ENCODE measurements around the gene LAMTOR1. TPM values are rescaled to one million over a fixed set of nuclear protein-coding genes. Genes with fewer than 3 reads are reported as not detected.

Gene LAMTOR1
- total RNA-seq, 2 experiments from 2014 or later = 63.4 to 66.5 TPM

GRCh38 chr11:72085621-72086351, 17.3 kb downstream of the LAMTOR1 start:
- no peaks in the 10 kb centered on the region for H3K27me3 Mint-ChIP-seq
- ATAC-seq (no peak), DNase-seq (no peak)
- H3K4me3 Mint-ChIP-seq = no peak overlapping the region
- CTCF ChIA-PET = interaction anchor here (0.9 to 4.7 kb wide), 10 partner anchors 11 to 349 kb away, joined by 3 to 25 read pairs (median 4); partner anchors contain the start of genes ANAPC15 and CLPB
- H3K36me3 Mint-ChIP-seq = peaks cover 2% of the 10 kb centered on the region
- H3K27ac Mint-ChIP-seq = peak overlapping the region; percentile 1
- H3K9me3 Mint-ChIP-seq (ENCODE audit: low read depth) = no peaks in the 10 kb centered on the region
- H3K4me1 Mint-ChIP-seq = peaks cover 28% of the 10 kb centered on the region

- DNase-seq (no peak), ATAC-seq (no peak)
- Mint-ChIP-seq H3K27me3 (no peaks in the 10 kb centered on the region), H3K36me3 (peaks cover 3% of the 10 kb centered on the region), H3K4me1 (peaks cover 30% of the 10 kb centered on the region), H3K9me3 (ENCODE audit: low read depth) (no peaks in the 10 kb centered on the region), H3K4me3 (no peak overlapping the region), H3K27ac (no peak overlapping the region)
- CTCF ChIA-PET = interaction anchor here (0.9 to 4.7 kb wide), 7 partner anchors 15 to 99 kb away, joined by 3 to 25 read pairs (median 4); partner anchors contain the start of gene ANAPC15
These were observed 18.1 kb downstream of the LAMTOR1 start for GRCh38 chr11:72084965-72085364.

DNA sequence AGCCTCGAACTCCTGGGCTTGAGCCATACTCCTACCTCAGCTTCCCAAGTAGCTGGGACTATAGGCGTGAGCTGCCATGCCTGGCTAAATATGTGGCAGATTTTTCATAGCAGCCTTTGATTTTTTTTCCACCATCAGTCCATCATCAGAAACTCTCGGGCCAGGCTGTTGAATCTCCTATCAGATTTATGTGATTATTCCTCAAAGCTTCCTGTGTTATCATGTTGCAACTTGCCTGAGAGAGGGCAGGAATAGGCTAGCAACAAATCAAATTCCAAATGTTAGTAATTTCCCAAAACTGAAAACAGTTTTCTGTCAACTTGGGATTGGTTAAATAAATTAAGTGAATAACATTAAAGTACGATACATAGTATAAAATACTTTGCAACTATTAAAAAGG, 19.0 kb downstream of the LAMTOR1 start:
- CTCF ChIA-PET = interaction anchor here (0.9 to 4.7 kb wide), 3 partner anchors 16 to 100 kb away, joined by 3 to 25 read pairs (median 3); no protein-coding TSS in a partner anchor
- no peaks in the 10 kb centered on the region for H3K27me3 Mint-ChIP-seq
- peaks cover 6% of the 10 kb centered on the region for H3K36me3 Mint-ChIP-seq
- H3K27ac Mint-ChIP-seq = no peak overlapping the region
- H3K4me1 Mint-ChIP-seq = peaks cover 34% of the 10 kb centered on the region
- no peak overlapping the region for H3K4me3 Mint-ChIP-seq
- no peak for DNase-seq
- no peak for ATAC-seq
- H3K9me3 Mint-ChIP-seq (ENCODE audit: low read depth) = no peaks in the 10 kb centered on the region

DNA sequence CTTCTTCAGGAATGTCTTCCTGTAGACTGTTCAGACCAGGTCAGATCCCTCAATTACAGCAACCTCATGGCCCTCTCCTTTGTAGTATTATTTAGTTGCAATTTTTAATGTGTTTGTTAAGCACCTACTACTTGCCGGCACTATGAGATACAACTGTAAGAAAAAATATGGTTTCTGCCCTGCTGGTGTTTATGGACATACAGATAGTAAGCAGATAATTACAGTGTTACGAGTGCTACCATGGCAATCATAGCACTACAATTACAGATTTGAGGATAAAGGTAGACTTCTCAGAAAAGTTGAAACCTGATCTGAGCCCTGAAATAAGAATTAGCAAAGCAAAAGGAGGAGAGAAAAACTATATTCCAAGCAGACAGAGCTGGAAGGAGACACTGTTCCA, 19.7 kb downstream of the LAMTOR1 start:
- Mint-ChIP-seq H3K4me1 (peaks cover 41% of the 10 kb centered on the region), H3K4me3 (no peak overlapping the region), H3K9me3 (ENCODE audit: low read depth) (no peaks in the 10 kb centered on the region), H3K27ac (no peak overlapping the region), H3K36me3 (peaks cover 9% of the 10 kb centered on the region), H3K27me3 (no peaks in the 10 kb centered on the region)
- ATAC-seq = no peak
- DNase-seq = no peak
- CTCF ChIA-PET = interaction anchor here (1.2 to 4.7 kb wide), 2 partner anchors 60 to 100 kb away, joined by 3 to 25 read pairs; no protein-coding TSS in a partner anchor

GRCh38 chr11:72081821-72082453, 21.2 kb downstream of the LAMTOR1 start:
- Mint-ChIP-seq H3K9me3 (ENCODE audit: low read depth) (no peaks in the 10 kb centered on the region), H3K27me3 (no peaks in the 10 kb centered on the region), H3K36me3 (peaks cover 11% of the 10 kb centered on the region), H3K4me3 (peak overlapping the region; percentile 84), H3K4me1 (peaks cover 52% of the 10 kb centered on the region), H3K27ac (peak overlapping the region; percentile 97)
- ATAC-seq = no peak
- no peak for DNase-seq
- CTCF ChIA-PET = interaction anchor here (0.8 to 2.2 kb wide), 5 partner anchors 9 to 353 kb away, joined by 3 to 17 read pairs (median 4); partner anchors contain the start of gene CLPB

DNA sequence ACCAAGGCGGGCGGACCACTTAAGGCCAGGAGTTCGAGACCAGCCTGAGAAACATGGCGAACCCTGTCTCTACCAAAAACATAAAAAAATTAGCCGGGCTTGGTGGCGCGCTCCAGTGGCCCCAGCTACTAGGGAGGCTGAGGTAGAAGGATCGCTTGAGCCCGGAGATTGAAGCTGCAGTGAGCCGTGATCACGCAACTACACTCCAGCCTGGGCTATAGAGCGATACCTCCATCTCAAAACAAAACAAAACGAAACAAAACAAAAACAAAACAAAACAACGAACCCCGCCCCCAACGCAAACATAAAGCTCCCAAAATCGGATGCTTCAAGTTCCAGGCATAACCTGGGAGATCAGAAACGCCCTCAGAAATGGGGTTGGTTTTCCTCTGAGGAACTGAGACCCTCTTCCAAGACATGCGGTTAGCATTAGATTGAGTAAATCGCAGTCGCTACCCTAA, 21.9 kb downstream of the LAMTOR1 start:
- peaks cover 14% of the 10 kb centered on the region for H3K36me3 Mint-ChIP-seq
- CTCF ChIA-PET = interaction anchor here (1.0 to 2.2 kb wide), 3 partner anchors 9 to 62 kb away, joined by 4 to 17 read pairs (median 5); no protein-coding TSS in a partner anchor
- H3K9me3 Mint-ChIP-seq (ENCODE audit: low read depth) = no peaks in the 10 kb centered on the region
- ATAC-seq = no peak
- H3K4me1 Mint-ChIP-seq = peaks cover 49% of the 10 kb centered on the region
- DNase-seq = no peak
- no peaks in the 10 kb centered on the region for H3K27me3 Mint-ChIP-seq
- H3K27ac Mint-ChIP-seq = peak overlapping the region; percentile 97
- peak overlapping the region; percentile 84 for H3K4me3 Mint-ChIP-seq

GRCh38 chr11:72080326-72081183, 22.5 kb downstream of the LAMTOR1 start, which contains the start of the genes LRRC51 and NUMA1:
Gene LRRC51, plus strand, starts transcription at chr11:72080850. Its CDS starts 8,234 bp downstream, at chr11:72089084.
Gene NUMA1, minus strand, starts transcription at chr11:72080542. Its CDS starts 44,599 bp downstream, at chr11:72035943.
- Mint-ChIP-seq H3K36me3 (peaks cover 18% of the 10 kb centered on the region), H3K27me3 (no peaks in the 10 kb centered on the region), H3K27ac (peak within 1 kb of the TSS; percentile 97), H3K4me3 (peak within 1 kb of the TSS; percentile 84), H3K9me3 (ENCODE audit: low read depth) (no peaks in the 10 kb centered on the region), H3K4me1 (peaks cover 44% of the 10 kb centered on the region)
- ATAC-seq (peak; percentile 94), DNase-seq (peak; percentile 100)
- CTCF ChIA-PET = interaction anchor here (1.0 to 2.2 kb wide), 4 partner anchors 10 to 64 kb away, joined by 3 to 17 read pairs (median 4); no protein-coding TSS in a partner anchor

DNA sequence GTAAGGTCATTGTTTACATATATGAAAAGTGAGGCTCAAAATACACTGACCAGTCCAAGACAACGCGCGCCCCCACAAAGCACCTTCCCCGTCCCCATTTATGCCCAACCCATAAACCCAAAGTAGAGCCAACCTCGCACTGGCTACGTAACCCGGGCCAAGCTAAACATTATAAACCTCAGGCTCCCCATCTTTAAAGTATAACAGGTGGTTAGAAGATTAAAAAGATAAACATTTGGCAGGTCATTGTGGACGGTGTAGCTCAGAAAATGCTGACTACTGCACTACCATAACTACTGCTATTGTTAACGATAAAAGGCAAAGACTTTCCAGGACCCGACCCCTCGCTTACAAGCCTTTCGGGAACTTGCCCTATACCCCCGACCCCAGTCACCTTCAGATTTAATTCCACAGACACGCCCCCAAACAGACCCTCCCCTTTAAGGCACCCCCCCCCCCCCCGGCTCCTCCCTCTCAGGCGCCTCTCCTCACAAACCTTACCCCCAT, 23.2 kb downstream of the LAMTOR1 start:
- no peaks in the 10 kb centered on the region for H3K9me3 Mint-ChIP-seq (ENCODE audit: low read depth)
- no peak for ATAC-seq
- peak overlapping the region; percentile 97 for H3K27ac Mint-ChIP-seq
- CTCF ChIA-PET = interaction anchor here (1.0 kb wide), 2 partner anchors 40 to 65 kb away, joined by 3 to 4 read pairs; no protein-coding TSS in a partner anchor
- peaks cover 45% of the 10 kb centered on the region for H3K4me1 Mint-ChIP-seq
- peak overlapping the region; percentile 84 for H3K4me3 Mint-ChIP-seq
- H3K36me3 Mint-ChIP-seq = peaks cover 18% of the 10 kb centered on the region
- DNase-seq = no peak
- H3K27me3 Mint-ChIP-seq = no peaks in the 10 kb centered on the region

- ATAC-seq = no peak
- Mint-ChIP-seq H3K9me3 (ENCODE audit: low read depth) (no peaks in the 10 kb centered on the region), H3K4me1 (peaks cover 49% of the 10 kb centered on the region), H3K36me3 (peaks cover 21% of the 10 kb centered on the region), H3K27me3 (no peaks in the 10 kb centered on the region), H3K27ac (peak overlapping the region; percentile 38), H3K4me3 (peak overlapping the region; percentile 84)
- no peak for DNase-seq
- CTCF ChIA-PET = interaction anchor here (1.0 to 3.2 kb wide), 11 partner anchors 8 to 352 kb away, joined by 3 to 11 read pairs (median 4); partner anchors contain the start of gene ANAPC15
These were observed 24.6 kb downstream of the LAMTOR1 start for GRCh38 chr11:72078477-72078876.

DNA sequence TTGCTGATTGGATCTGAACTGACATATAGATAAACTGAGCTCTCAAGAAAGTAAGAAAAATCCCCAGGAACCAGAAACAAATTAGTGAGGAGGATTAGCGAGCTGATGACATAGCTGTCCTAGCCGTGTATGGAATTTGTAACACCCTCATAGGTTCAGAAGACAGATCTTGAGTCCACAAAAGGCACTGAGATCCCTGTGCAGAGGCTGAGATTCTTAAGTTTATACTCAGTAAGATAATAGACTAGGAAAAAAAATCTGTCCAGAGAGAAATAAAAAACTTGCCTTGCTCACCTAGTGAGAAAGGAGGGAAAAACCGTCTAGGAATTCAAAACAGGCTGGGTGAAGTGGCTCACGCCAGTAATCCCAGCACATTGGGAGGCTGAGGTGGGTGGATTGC, 27.3 kb downstream of the LAMTOR1 start:
- ATAC-seq = no peak

DNA sequence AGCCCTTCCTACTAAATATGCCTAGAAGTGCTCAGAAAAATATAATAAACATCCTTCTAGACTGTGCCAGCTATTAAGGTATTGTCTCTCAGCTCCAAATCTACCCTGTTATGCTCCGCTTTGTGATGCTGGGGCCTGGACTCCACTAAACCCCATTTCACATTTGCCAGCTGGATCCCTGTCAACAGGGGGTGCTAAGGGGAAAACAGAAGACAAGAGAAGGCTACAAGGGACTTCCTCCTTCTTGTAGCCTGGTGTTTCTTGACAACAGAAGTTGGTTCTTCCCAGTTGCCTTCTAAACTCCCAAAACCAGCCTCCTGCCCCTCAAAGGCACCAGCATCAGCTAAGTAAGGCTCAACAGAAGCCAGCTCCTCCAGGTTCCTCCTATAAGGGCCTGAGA, 28.0 kb downstream of the LAMTOR1 start:
- no peak for ATAC-seq
- Mint-ChIP-seq H3K9me3 (ENCODE audit: low read depth) (no peaks in the 10 kb centered on the region), H3K4me1 (peaks cover 53% of the 10 kb centered on the region), H3K36me3 (peaks cover 32% of the 10 kb centered on the region), H3K27ac (no peak overlapping the region), H3K4me3 (no peak overlapping the region), H3K27me3 (no peaks in the 10 kb centered on the region)
- no peak for DNase-seq
- CTCF ChIA-PET = interaction anchor here (0.8 to 3.2 kb wide), 5 partner anchors 12 to 69 kb away, joined by 3 to 11 read pairs (median 4); no protein-coding TSS in a partner anchor

More for the DNA sequence above, 27.3 kb downstream of the LAMTOR1 start:
- no peak overlapping the region for H3K27ac Mint-ChIP-seq
- no peak for DNase-seq
- H3K36me3 Mint-ChIP-seq = peaks cover 29% of the 10 kb centered on the region
- CTCF ChIA-PET = interaction anchor here (1.0 to 3.2 kb wide), 4 partner anchors 11 to 50 kb away, joined by 3 to 11 read pairs (median 5); no protein-coding TSS in a partner anchor
- peaks cover 50% of the 10 kb centered on the region for H3K4me1 Mint-ChIP-seq
- no peak overlapping the region for H3K4me3 Mint-ChIP-seq
- H3K27me3 Mint-ChIP-seq = no peaks in the 10 kb centered on the region
- H3K9me3 Mint-ChIP-seq (ENCODE audit: low read depth) = no peaks in the 10 kb centered on the region

DNA sequence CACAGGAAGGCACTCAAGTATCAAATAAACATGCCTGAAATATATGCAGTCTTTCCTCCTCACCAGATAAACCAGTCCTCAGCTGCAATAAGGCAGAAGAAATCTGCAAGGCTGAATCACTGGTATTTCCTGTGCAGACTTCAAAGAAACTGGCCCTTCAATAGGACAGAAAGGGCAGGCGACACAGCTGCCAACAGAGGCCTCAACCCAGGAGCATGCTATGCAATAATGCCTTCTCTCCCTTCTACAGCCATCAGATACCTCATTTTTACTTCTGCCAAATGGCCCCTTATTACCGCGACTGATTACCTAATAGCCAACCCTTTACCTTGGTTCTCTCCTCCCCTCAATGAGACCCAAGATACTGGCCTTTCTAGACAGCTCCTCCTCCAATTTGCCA, 30.7 kb downstream of the LAMTOR1 start:
- no peak for DNase-seq
- H3K27ac Mint-ChIP-seq = no peak overlapping the region

More for the DNA sequence above, 30.7 kb downstream of the LAMTOR1 start:
- CTCF ChIA-PET = interaction anchor here (1.4 to 1.5 kb wide), 2 partner anchors 11 to 47 kb away, joined by 4 to 5 read pairs; no protein-coding TSS in a partner anchor
- no peaks in the 10 kb centered on the region for H3K9me3 Mint-ChIP-seq (ENCODE audit: low read depth)
- ATAC-seq = peak; percentile 18
- H3K4me3 Mint-ChIP-seq = no peak overlapping the region
- H3K36me3 Mint-ChIP-seq = peaks cover 37% of the 10 kb centered on the region
- H3K27me3 Mint-ChIP-seq = no peaks in the 10 kb centered on the region
- H3K4me1 Mint-ChIP-seq = peaks cover 53% of the 10 kb centered on the region

Data from activated CD8-positive, alpha-beta memory T cell treated with anti-CD3 and anti-CD28 coated beads, Interleukin-2, amount 10 ng/mL, durations not matched to agents 7 days and 5 days (primary cell).